Astrocyte of the hippocampus (primary cell): ENCODE data around the gene ING5.
"Not testable (repeated sequence)": the region's sequence is repeated elsewhere in the genome, so short reads cannot be mapped to it uniquely, and the experiment has no call there.

Experiments used
- DNase-seq: peaks from one replicate; pipeline ENCODE4 v3.0.0; 2011; ENCODE audit warnings: low read depth, low spot score

Gene ING5

DNA sequence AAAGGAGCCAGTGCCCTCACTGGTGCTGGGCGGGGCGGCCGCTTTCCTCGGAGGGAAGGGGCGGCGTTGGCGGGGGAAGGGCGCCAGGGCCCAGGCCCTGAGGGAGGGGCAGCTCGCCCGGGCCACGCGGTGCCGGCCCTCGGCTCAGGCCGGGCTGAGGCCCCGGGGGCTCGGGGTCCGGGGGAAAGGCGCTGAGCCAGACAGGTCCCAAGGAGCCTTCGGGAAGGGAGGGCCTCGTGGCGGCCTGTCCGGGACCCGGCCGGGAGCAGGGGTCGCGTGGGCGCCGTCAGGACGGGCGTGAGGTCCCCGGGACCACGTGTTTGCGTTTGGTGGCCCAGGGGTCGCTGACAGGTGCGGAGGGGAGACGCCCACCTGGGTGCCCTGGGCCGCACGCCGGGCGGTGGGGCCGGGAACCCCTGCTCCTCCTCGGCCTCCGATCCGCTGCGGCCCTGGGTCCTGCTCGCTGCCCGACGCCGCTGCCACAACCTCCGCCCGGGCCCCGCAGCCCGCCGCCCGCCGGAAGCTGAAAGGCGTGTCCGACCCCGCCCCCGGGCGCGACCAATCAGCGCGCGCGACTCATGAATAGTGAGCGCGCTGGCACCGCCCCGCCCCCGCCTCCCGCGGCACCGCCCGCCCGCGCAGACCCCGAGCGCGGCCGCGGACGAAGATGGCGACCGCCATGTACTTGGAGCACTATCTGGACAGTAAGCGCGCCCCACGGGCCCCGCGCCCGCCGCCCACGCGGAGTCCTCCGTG lies at the start of gene ING5:
ING5 (plus strand) TSS at position 641 of the 756 bp plus-strand sequence; CDS start at position 668, 27 bp downstream.
- peak; percentile 99 for DNase-seq

- DNase-seq, result no peak
Measured at GRCh38 chr2:241652142-241652541, 49.7 kb upstream of the ING5 start.

DNA sequence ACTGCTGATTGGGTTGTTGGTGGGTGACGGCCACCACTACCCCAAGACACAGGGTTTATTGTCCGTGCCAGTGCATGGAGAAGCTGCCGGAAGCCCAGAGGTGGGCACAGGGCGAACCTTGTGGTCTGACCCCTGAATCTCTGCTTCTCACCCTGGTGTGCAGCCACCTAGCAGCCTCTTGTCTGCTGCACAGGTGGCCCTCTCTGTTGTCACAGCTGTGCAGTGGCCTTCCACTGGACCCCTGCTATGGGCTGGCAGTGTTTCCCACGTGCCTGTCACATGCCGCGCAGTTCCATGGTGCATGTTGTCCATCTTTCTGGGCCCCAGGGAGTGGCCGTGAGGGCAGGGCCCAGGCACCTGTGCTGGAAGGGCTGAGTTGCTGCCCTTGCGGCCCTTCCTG lies 49.1 kb upstream of the ING5 start:
- DNase-seq, result no peak

- DNase-seq, result no peak
Measured at GRCh38 chr2:241653210-241653750, 48.6 kb upstream of the ING5 start.

GRCh38 chr2:241654551-241654950 lies 47.3 kb upstream of the ING5 start:
- no peak for DNase-seq

GRCh38 chr2:241655516-241656189 lies 46.2 kb upstream of the ING5 start:
- DNase-seq, result no peak

GRCh38 chr2:241656190-241656741 lies 45.6 kb upstream of the ING5 start:
- no peak for DNase-seq

- no peak for DNase-seq
Measured at GRCh38 chr2:241657786-241658254, 44.0 kb upstream of the ING5 start.

GRCh38 chr2:241658296-241658695 lies 43.5 kb upstream of the ING5 start:
- DNase-seq, result no peak

- DNase-seq, result peak; percentile 85
Measured at GRCh38 chr2:241659150-241659739, 42.6 kb upstream of the ING5 start.

DNA sequence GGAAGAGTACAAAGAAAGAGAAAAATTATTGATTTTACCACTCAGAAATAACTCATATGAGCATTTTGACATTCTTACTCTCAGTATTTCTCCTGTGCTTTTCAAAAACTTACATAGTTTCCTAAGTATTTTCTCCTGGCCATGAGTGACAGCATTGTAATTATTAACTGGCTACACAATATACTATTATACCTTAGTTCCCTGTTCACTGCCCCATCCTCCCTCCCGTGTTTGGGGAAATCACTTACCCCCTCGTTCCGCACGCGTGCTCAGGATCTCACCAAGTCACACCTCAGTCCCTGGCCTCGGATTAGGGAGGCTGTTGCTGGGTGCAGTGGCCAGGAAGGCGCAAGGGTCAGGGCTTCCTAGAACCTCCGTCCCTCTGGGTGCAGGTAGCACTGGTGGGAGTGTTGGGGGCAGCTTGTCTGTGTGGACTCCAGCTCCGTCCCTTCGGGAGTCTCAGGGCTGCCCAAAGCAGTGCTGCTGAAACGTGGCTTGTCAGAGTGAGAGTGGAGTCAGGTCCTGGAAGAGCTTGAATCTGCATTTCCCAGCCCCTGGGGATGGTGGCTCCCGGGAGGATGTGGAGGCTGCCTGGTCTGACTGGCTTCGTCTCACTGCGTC lies 41.1 kb upstream of the ING5 start:
- no peak for DNase-seq

- DNase-seq, result not testable (repeated sequence)
Measured at GRCh38 chr2:241662731-241663130, 39.1 kb upstream of the ING5 start.

- no peak for DNase-seq
Measured at GRCh38 chr2:241665731-241666440, 36.0 kb upstream of the ING5 start.

DNA sequence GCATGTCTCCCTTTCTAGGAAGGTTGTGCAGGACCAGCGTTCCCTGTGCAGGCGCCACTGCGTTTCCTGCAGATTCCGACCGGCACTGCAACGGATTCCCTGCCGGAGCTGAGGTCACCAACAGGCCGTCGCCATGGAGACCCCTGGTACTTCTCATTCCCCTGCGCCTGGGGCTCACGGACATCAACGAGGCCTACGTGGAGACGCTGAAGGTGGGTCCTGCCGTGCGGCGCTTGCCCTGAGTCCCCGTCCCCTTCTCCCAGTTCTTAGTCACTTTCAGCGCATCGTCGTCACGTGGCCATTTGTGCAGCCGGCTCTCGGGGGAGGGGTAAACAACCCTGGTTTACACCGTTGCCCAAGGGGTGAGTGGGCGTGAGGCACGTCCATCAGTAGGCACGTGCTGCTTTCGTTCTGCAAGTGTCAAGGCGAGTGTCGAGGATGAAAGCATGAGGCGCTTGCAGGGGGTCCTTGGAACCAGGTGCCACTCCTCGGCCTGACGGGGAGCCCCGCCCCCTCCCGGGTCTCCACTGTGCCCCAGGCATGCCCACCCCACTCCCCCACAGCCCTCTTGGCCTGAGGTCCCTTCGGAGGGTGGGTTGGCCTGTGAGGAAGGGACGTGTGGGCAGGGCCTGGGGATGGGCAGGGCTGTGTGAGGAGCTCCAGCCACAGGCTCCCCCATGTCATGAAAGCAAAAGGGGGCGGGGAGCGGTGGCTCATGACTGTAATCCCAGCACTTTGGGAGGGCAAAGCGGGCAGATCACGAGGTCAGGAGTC lies 35.0 kb upstream of the ING5 start:
- DNase-seq, result peak; percentile 80

- no peak for DNase-seq
Measured at GRCh38 chr2:241668354-241668753, 33.5 kb upstream of the ING5 start.

GRCh38 chr2:241668839-241669238 lies 33.0 kb upstream of the ING5 start:
- DNase-seq, result no peak

DNA sequence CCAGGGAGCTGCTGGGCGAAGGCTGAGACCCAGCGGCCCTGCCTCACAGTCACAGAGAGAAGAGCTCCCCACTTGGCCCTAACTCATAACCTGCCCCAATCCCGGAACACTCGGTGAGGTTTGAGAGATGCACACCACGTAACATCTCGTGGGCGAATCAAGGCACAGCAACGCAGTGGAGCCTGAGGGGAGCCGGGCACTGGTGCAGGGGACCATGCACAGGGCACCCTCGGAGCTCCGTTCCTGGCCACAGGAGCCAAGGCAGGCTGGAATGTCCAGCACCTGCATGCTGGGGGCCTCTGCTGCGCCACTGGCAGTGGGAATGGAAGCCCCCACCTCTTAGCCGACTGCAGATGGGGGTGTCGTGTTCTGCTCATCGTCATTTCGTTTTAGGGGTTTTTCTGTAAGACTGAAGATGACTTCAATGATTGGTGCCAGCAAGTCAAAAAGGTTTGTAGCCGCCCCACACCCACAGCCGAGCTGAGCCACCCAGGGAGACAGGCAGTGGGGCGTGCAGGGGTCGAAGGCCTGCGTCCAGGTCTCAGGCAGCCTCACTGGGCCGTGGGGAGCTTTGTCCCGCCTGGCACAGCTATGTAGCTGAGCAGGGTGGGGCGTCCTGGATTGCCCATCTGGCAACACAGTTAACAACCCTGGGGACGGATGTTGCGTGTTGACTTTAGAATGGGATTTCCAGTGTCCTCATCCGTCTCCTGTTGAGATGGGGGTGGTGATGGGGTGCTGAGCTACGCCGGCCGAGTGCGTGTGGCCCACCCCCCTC lies 31.3 kb upstream of the ING5 start:
- no peak for DNase-seq

- no peak for DNase-seq
Measured at GRCh38 chr2:241671457-241672240, 30.2 kb upstream of the ING5 start.
